Measurements from ENCODE around the gene LCE4A.
"Not testable (repeated sequence)": the region's sequence is repeated elsewhere in the genome, so short reads cannot be mapped to it uniquely, and the experiment has no call there.

LCE4A gene, protein sequence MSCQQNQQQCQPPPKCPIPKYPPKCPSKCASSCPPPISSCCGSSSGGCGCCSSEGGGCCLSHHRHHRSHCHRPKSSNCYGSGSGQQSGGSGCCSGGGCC

GRCh38 chr1:152707860-152708259 is at the start of gene LCE4A:
LCE4A (plus strand) TSS chr1:152708160; CDS start chr1:152709076, 916 bp downstream.
- DNase-seq: no peak

GRCh38 chr1:152658649-152659048 is 49.3 kb upstream of the LCE4A start:
- DNase-seq: no peak

- DNase-seq: no peak
These were observed 44.9 kb upstream of the LCE4A start, which contains the start of gene LCE2D for GRCh38 chr1:152663098-152663497. LCE2D (plus strand) TSS chr1:152663380; CDS start chr1:152664106, 726 bp downstream.

- DNase-seq: not testable (repeated sequence)
These were observed 41.8 kb upstream of the LCE4A start for GRCh38 chr1:152666171-152666570.

GRCh38 chr1:152667648-152668047 is 40.3 kb upstream of the LCE4A start:
- DNase-seq: no peak

DNA sequence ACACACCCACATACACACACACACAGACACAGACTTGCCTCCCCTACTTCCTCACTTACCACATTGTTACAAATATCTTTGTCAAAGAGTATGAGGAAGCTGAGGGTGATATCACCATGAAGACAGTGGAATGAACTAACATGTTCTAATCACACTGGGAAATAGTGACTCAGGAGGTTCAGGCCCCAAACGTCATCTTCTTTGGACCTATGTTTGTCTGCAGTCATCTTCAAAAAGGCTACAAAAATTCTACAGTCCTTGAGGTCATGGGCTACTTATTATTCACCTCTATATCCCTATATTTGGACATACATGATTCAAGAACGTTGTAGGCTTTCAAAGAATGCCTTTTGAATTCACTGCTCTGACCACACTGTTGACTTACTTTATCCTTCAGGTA is 34.9 kb upstream of the LCE4A start:
- DNase-seq: no peak

DNA sequence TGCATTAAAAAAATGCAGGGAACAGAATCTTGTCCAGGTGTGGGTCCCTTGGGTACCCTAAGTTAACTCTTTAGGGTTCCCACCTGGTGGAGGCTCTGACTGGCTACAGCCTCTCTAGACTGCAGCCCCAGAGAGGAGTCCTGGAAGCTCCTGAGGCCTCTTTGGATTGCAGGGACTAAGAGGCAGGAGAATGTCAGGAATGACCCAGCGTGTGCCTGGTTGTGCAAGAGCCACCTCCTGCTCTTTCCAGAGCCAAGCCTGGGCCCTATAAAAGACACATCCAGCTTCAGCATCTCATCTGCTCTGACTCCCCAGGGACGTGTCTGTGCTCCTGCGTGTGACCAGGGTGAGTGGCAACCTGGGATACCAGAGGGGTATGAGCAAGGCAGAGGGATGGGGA is 33.0 kb upstream of the LCE4A start, which contains the start of gene LCE2C:
LCE2C (plus strand) TSS at position 297 of the 400 bp plus-strand sequence. CDS start 737 bp downstream, outside the sequence.
- not testable (repeated sequence) for DNase-seq

- no peak for DNase-seq
These were observed 28.5 kb upstream of the LCE4A start for GRCh38 chr1:152679459-152679858.

GRCh38 chr1:152681616-152682015 is 26.3 kb upstream of the LCE4A start:
- no peak for DNase-seq

- DNase-seq: no peak
These were observed 24.1 kb upstream of the LCE4A start for GRCh38 chr1:152683846-152684245.

GRCh38 chr1:152685823-152686222 is 22.1 kb upstream of the LCE4A start, which contains the start of gene LCE2B:
LCE2B (plus strand) TSS chr1:152686123; CDS start chr1:152686844, 721 bp downstream.
- DNase-seq: not testable (repeated sequence)

- no peak for DNase-seq
These were observed 10.0 kb upstream of the LCE4A start, which contains the start of gene LCE2A for GRCh38 chr1:152697701-152698600. LCE2A (plus strand) TSS chr1:152698345; CDS start chr1:152698902, 557 bp downstream.

- no peak for DNase-seq
These were observed 8.2 kb upstream of the LCE4A start for GRCh38 chr1:152699746-152700145.

DNA sequence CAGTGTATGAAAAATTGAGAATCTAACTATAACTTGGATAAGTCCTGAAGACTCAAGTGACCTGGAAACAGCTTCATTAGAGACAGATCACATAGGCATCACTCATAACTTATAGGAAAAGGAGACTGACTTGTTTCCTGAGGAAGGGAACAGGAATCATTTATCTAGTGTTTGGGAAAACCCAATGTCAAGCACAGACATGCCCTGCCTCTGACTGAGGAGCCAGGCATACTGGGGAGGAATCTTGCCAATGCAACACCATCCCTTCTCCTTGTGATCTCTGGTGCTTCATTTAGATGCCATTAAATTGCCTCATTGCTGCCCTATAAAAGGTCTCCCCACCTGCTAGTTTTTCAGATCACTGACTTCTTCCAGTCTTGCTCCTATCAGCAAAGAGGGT is 10.3 kb downstream of the LCE4A start:
- DNase-seq: no peak

- DNase-seq: no peak
These were observed 17.3 kb downstream of the LCE4A start for GRCh38 chr1:152725261-152725660.

- DNase-seq: no peak
These were observed 21.0 kb downstream of the LCE4A start for GRCh38 chr1:152728986-152729385.

GRCh38 chr1:152735648-152736047 is 27.7 kb downstream of the LCE4A start:
- DNase-seq: no peak

DNA sequence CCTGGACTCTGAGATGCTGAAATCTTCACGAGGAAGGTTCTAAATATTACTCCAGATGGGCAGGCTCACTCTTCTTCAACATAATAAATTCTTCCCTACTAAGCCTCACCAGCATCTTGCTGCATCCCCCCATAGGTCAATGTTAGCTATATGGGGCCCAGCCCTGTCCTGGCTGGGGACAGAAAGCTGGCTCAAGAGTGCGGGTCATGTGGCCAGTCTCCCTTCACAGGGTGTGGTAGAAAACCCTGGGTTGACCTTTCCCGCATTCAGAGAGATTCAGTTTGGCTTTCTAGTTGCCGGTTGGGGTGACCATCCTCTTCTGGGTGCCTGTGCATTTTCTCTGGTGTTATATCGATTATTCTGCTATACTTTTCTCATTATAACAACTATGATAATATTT is 30.0 kb downstream of the LCE4A start:
- no peak for DNase-seq

DNA sequence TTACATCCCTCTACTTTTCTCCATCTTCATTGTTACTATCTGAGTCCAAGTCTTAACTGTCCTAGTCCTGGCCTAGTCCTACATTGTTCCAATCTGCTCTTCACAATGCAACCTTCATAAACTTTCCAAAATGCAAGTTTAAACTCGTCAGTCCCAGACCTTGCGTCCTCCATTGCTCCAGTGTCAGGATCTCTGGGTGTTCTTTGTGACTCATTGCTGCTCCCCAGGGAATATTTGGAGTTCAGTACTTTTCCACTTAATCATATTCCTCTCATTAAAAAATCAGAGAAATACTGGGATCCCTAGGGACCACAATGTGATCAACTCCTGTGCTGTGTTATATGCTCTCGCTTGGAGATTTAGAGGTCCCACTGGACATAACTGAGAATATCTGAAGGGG is 31.9 kb downstream of the LCE4A start:
- DNase-seq: no peak

DNA sequence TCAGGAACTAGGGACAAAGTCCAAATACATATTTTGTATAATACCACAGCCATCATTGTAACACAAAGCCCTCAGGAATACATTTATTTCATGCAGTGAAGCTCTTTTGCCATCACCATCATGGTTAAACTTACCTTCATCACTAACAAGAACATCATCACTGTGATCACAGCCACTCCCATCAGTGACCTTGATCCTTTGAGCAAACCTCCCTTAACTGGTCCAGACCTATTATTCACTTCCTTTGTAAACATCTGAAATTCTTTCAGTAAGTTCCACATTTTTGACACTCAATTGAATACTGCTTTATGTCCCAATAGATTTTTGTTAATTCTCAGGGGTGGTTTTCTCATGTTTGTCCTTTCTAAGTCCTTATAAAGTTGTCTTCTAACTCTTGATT is 33.7 kb downstream of the LCE4A start:
- no peak for DNase-seq

- DNase-seq: no peak
These were observed 35.6 kb downstream of the LCE4A start for GRCh38 chr1:152743371-152744145.

- DNase-seq: peak; percentile 26
These were observed 37.3 kb downstream of the LCE4A start for GRCh38 chr1:152745289-152745704.

Data from NCI-H748 treated with DMSO at 0.1 percent for 48 hours (cell line).